AG04449 (cell line): Measurements from ENCODE around the gene L3MBTL3.
A peak's percentile ranks its signal among the peaks of the same experiment; 100 is the strongest.

Source experiments
- CTCF ChIA-PET: fragments of 350-600 bp; formaldehyde crosslinking; extraction: SDS; loops from one replicate; lab custom pipeline; 2021; ENCODE audit warnings: antibody characterized with exemption; lab: Yijun Ruan, JAX
- POLR2A ChIA-PET: fragments of 400-600, 350-600 bp; formaldehyde crosslinking; extraction: SDS; loops from one replicate; lab custom pipeline; 2020; ENCODE audit warnings: antibody characterized with exemption, inconsistent platforms; lab: Yijun Ruan, JAX
- DNase-seq: peaks from one replicate; pipeline ENCODE4 v3.0.0-alpha.2; 2010; ENCODE audit warnings: low read depth, low spot score
- H3K4me3 ChIP-seq: 2 replicates; pipeline ENCODE4 v1.5.1; 2011; ENCODE audit warnings: low read depth, mild to moderate bottlenecking, control low read depth, low read length
- TF ChIP-seq, protein P1 (sequence below): IDR thresholded peaks from one replicate; pipeline ENCODE4 v1.5.1; 2011; ENCODE audit warnings: mild to moderate bottlenecking, moderate library complexity, low read length, control low read depth, inconsistent platforms; ENCODE audit not compliant: insufficient read depth; ENCODE audit errors: missing control alignments

L3MBTL3 gene

DNA sequence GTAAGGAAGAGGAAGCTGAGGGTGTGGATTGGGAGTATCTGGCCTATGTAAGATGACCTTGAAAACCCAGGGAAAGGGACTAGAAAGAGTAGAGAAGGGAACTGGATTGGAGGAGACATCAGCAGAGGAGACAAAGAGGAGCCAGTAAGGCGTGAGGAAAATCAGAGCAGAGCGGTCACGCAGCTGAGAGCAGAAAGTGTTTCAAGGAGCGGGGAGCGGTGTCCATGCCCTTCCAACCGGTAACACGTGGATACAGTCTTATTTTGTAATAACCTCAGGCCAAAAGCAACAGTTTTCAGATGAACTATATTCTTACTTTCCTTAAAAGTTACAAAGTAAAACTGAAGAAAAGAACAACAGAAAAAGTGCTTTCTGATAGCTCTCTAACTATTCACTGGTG, 36.3 kb downstream of the L3MBTL3 start:
- DNase-seq = no peak
- H3K4me3 ChIP-seq = no peak overlapping the region
- CTCF ChIA-PET = no interaction called here
- POLR2A ChIA-PET = no interaction called here
- TF ChIP-seq, protein P1, sequence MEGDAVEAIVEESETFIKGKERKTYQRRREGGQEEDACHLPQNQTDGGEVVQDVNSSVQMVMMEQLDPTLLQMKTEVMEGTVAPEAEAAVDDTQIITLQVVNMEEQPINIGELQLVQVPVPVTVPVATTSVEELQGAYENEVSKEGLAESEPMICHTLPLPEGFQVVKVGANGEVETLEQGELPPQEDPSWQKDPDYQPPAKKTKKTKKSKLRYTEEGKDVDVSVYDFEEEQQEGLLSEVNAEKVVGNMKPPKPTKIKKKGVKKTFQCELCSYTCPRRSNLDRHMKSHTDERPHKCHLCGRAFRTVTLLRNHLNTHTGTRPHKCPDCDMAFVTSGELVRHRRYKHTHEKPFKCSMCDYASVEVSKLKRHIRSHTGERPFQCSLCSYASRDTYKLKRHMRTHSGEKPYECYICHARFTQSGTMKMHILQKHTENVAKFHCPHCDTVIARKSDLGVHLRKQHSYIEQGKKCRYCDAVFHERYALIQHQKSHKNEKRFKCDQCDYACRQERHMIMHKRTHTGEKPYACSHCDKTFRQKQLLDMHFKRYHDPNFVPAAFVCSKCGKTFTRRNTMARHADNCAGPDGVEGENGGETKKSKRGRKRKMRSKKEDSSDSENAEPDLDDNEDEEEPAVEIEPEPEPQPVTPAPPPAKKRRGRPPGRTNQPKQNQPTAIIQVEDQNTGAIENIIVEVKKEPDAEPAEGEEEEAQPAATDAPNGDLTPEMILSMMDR = no peak

DNA sequence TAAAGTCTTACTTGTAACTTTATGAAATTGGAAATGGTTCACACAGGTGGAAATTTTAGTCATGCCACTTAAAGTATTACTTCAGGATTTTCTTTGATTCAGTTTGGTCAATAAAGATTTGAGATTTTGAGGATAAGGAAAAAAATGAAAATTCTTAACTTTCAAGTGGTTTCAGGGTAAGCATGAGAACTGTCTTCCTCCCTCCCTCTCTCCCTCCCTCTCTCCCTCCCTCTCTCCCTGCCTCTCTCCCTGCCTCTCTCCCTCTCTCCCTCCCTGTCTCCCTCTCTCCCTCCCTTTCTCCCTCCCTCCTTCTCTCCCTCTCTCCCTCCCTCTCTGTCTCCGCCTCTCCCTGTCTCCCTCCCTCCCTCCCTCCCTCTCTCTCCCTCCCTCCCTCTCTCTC, 36.9 kb downstream of the L3MBTL3 start:
- no peak for DNase-seq
- no peak overlapping the region for H3K4me3 ChIP-seq
- TF ChIP-seq, protein P1 = no peak
- ChIA-PET CTCF (no interaction called here), POLR2A (no interaction called here)

DNA sequence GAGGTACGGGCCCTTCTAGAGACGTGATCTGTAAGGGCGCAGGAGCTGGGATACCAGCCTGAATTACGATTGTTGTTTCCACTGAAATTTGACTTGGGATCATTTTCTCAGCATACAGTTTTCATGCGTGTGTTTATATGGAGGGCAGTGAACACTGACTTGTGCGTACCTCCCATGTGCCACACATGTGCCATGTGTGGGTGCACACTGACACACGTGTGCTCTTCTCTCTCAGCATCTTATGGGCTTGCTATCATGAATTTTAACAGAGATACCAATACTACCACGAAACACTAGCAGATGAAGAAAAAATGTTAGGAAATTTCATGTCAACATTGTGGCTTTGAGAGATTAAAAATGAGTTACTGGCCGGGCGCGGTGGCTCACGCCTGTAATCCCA, 39.1 kb downstream of the L3MBTL3 start:
- ChIA-PET POLR2A (no interaction called here), CTCF (no interaction called here)
- TF ChIP-seq, protein P1 = no peak

DNA sequence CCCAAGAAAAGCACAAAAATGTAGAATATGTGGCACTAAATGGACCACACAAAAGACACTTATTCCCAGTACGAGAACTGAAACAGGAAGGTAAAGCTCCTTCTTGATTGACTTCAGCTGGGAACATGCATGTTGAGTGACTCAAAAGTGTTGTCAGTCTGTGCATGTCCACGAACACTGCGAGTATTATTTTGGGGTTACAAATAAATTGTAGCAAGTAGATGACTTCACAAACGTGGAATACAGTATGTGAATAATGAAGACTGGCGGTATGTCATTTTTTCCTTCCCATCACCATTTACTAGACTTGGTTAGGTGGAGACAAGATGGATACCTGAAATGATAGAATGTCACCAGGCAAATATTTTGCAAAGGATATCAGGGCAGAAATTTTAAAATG, 45.4 kb downstream of the L3MBTL3 start:
- no peak for DNase-seq
- CTCF ChIA-PET = interaction anchor here (0.8 to 2.0 kb wide), 2 partner anchors 9 to 16 kb away, joined by 3 to 6 read pairs; no protein-coding TSS in a partner anchor
- POLR2A ChIA-PET = no interaction called here
- TF ChIP-seq, protein P1 = no peak
- H3K4me3 ChIP-seq = no peak overlapping the region

More for the DNA sequence above, 39.1 kb downstream of the L3MBTL3 start:
- H3K4me3 ChIP-seq = no peak overlapping the region
- DNase-seq = no peak

DNA sequence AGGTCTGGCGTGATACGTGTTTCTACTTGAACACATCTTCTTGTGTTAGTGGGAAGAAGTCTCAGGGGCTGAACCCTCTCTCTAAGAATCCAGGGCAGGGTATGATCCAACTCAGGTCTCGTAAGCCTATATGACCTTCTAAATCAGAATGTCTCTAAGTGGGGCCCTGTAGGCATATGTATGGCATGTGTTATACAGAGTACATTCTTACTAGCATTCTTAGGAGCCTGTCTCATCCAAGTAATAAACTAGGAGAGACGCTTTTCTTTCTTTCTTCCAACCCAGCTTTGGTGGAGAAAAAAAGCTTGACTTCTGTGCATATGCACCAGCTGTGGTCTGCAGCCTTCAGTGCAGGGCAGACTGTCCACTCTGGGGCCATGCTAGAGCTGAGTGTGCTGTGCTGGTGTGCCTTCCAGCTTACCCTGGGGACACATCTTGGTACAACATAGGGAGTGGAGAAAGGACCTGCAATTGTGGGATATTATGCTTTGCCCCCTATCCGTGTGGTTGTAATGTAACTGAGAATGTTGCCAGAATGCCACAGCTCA, 47.3 kb downstream of the L3MBTL3 start:
- ChIA-PET POLR2A (no interaction called here), CTCF (interaction anchor here (1.2 to 2.0 kb wide), 5 partner anchors 18 to 695 kb away, joined by 3 to 6 read pairs (median 5); no protein-coding TSS in a partner anchor)
- DNase-seq = peak; percentile 59
- TF ChIP-seq, protein P1 = no peak
- no peak overlapping the region for H3K4me3 ChIP-seq

DNA sequence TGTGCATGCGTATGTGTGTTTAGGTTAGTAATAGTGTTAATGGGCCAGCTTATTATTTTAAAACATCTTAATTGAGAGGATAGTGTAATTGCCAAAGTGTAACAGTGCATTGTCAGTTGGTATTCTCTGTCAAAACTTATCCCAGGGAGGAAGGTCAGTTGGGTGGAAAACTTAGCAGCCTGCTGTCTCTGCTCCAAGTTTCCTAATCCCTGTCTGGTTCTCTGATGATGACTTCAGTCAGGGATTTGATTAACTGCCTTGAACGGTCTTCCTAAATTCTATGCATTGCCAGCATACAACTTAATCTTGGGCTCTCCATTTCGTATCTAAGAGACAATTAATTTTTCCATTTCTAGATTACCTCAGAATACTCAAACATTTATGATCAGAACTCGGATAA, 51.1 kb downstream of the L3MBTL3 start:
- H3K4me3 ChIP-seq = no peak overlapping the region
- CTCF ChIA-PET = no interaction called here
- TF ChIP-seq, protein P1 = no peak
- DNase-seq = no peak
- POLR2A ChIA-PET = no interaction called here
